Temporal lobe (tissue), 2 donors: ENCODE measurements around the gene NUP210. TPM values are rescaled to one million over a fixed set of nuclear protein-coding genes. Genes with fewer than 3 reads are reported as not detected.

Experiments
- small RNA-seq: library from RNA; depleted of rRNA; stranded (forward); fragments of <200 nt; gene quantifications from one replicate; pipeline ENCODE3, GENCODE V24; 2014; ENCODE audit warnings: low replicate concordance
- total RNA-seq: library from RNA; depleted of rRNA; stranded (reverse); fragments of >200 nt; gene quantifications from one replicate; pipeline ENCODE4 v1.2.3, GENCODE V29; 2014

The NUP210 gene
- total RNA-seq, 1 donor from 2014 or later: 7.6 TPM

Small RNA genes lying within 50 kb of the gene (small RNA-seq; reads per million reads assigned to genes)
- gene AC027124.2: not detected

Other genes starting within 250 kb of the NUP210 start
- 13.5 TPM for gene HDAC11, start 60.0 kb upstream of the NUP210 start, total RNA-seq
- 9.1 TPM for gene FBLN2, start 128.8 kb upstream of the NUP210 start, total RNA-seq